Measurements from ENCODE around the gene SENP6. TPM values are rescaled to one million over a fixed set of nuclear protein-coding genes. Genes with fewer than 3 reads are reported as not detected.
A peak's percentile ranks its signal among the peaks of the same experiment; 100 is the strongest.
"Not testable (repeated sequence)": the region's sequence is repeated elsewhere in the genome, so short reads cannot be mapped to it uniquely, and the experiment has no call there.

SENP6 gene
- total RNA-seq, 2 donors from 2014 or later = 99.4 to 99.7 TPM

GRCh38 chr6:75590370-75590769 is 11.3 kb upstream of the SENP6 start:
- no peak overlapping the region for H3K27ac Mint-ChIP-seq
- ATAC-seq (replicated peaks in 1 of 2) = no peak
- H3K9me3 Mint-ChIP-seq = no peaks in the 10 kb centered on the region
- H3K4me1 Mint-ChIP-seq (ENCODE audit: low read depth) = no peaks in the 10 kb centered on the region
- no peaks in the 10 kb centered on the region for H3K36me3 Mint-ChIP-seq (ENCODE audit: insufficient read depth in 2 of 2)
- H3K27me3 Mint-ChIP-seq (ENCODE audit: low read depth) = no peaks in the 10 kb centered on the region
- H3K4me3 Mint-ChIP-seq = no peak overlapping the region
- DNase-seq = no peak

GRCh38 chr6:75596380-75596779 is 5.3 kb upstream of the SENP6 start:
- not testable (repeated sequence) for H3K27ac Mint-ChIP-seq; ATAC-seq (replicated peaks in 1 of 2); H3K27me3 Mint-ChIP-seq (ENCODE audit: low read depth); DNase-seq; H3K4me3 Mint-ChIP-seq; H3K9me3 Mint-ChIP-seq; H3K36me3 Mint-ChIP-seq (ENCODE audit: insufficient read depth in 2 of 2)
- peaks cover 35% of the 10 kb centered on the region for H3K4me1 Mint-ChIP-seq (ENCODE audit: low read depth)

GRCh38 chr6:75600768-75601167 is 912 bp upstream of the SENP6 start:
- Mint-ChIP-seq H3K27ac (peak overlapping the region; percentile 96), H3K4me3 (peak overlapping the region; percentile 97 to 98), H3K27me3 (ENCODE audit: low read depth) (no peaks in the 10 kb centered on the region), H3K36me3 (ENCODE audit: insufficient read depth in 2 of 2) (peaks cover 8 to 10% of the 10 kb centered on the region in 2 donors), H3K9me3 (no peaks in the 10 kb centered on the region), H3K4me1 (ENCODE audit: low read depth) (peaks cover 58% of the 10 kb centered on the region)
- no peak for DNase-seq
- ATAC-seq (replicated peaks in 1 of 2) = no peak

GRCh38 chr6:75602246-75603105 is 796 bp downstream of the SENP6 start:
- no peaks in the 10 kb centered on the region for H3K27me3 Mint-ChIP-seq (ENCODE audit: low read depth)
- H3K36me3 Mint-ChIP-seq (ENCODE audit: insufficient read depth in 2 of 2) = peaks cover 8 to 11% of the 10 kb centered on the region in 2 donors
- H3K9me3 Mint-ChIP-seq = no peaks in the 10 kb centered on the region
- H3K27ac Mint-ChIP-seq = peak overlapping the region; percentile 99
- DNase-seq = peak; percentile 68 to 72
- ATAC-seq (replicated peaks in 1 of 2) = peak; percentile 58 to 59
- H3K4me3 Mint-ChIP-seq = peak overlapping the region; percentile 97 to 98
- peaks cover 70% of the 10 kb centered on the region for H3K4me1 Mint-ChIP-seq (ENCODE audit: low read depth)

- no peaks in the 10 kb centered on the region for H3K9me3 Mint-ChIP-seq
- peak overlapping the region; percentile 97 to 98 for H3K4me3 Mint-ChIP-seq
- peaks cover 8 to 11% of the 10 kb centered on the region in 2 donors for H3K36me3 Mint-ChIP-seq (ENCODE audit: insufficient read depth in 2 of 2)
- H3K4me1 Mint-ChIP-seq (ENCODE audit: low read depth) = peaks cover 70% of the 10 kb centered on the region
- peak overlapping the region; percentile 99 for H3K27ac Mint-ChIP-seq
- H3K27me3 Mint-ChIP-seq (ENCODE audit: low read depth) = no peaks in the 10 kb centered on the region
- DNase-seq (no peak), ATAC-seq (replicated peaks in 1 of 2) (no peak)
Measured at GRCh38 chr6:75603106-75603420, 1.4 kb downstream of the SENP6 start.

- Mint-ChIP-seq H3K4me1 (ENCODE audit: low read depth) (peaks cover 70% of the 10 kb centered on the region), H3K27ac (peak overlapping the region; percentile 99), H3K27me3 (ENCODE audit: low read depth) (no peaks in the 10 kb centered on the region), H3K4me3 (peak overlapping the region; percentile 97 to 98), H3K36me3 (ENCODE audit: insufficient read depth in 2 of 2) (peaks cover 8 to 11% of the 10 kb centered on the region in 2 donors), H3K9me3 (no peaks in the 10 kb centered on the region)
- ATAC-seq (replicated peaks in 1 of 2) = no peak
- DNase-seq = no peak
Measured at GRCh38 chr6:75604294-75604693, 2.6 kb downstream of the SENP6 start.

- peak overlapping the region; percentile 1 to 16 for H3K4me3 Mint-ChIP-seq
- ATAC-seq (replicated peaks in 1 of 2) = no peak
Measured at GRCh38 chr6:75605635-75606034, 4.0 kb downstream of the SENP6 start.

GRCh38 chr6:75608304-75608703 is 6.6 kb downstream of the SENP6 start:
- no peak overlapping the region for H3K4me3 Mint-ChIP-seq
- no peaks in the 10 kb centered on the region for H3K27me3 Mint-ChIP-seq (ENCODE audit: low read depth)
- no peak overlapping the region for H3K27ac Mint-ChIP-seq
- H3K4me1 Mint-ChIP-seq (ENCODE audit: low read depth) = peaks cover 93% of the 10 kb centered on the region
- no peaks in the 10 kb centered on the region for H3K9me3 Mint-ChIP-seq
- DNase-seq (no peak), ATAC-seq (replicated peaks in 1 of 2) (no peak)
- H3K36me3 Mint-ChIP-seq (ENCODE audit: insufficient read depth in 2 of 2) = peaks cover 2 to 8% of the 10 kb centered on the region in 2 donors

More at GRCh38 chr6:75605635-75606034, 4.0 kb downstream of the SENP6 start:
- H3K27me3 Mint-ChIP-seq (ENCODE audit: low read depth) = no peaks in the 10 kb centered on the region
- H3K9me3 Mint-ChIP-seq = no peaks in the 10 kb centered on the region
- peaks cover 74% of the 10 kb centered on the region for H3K4me1 Mint-ChIP-seq (ENCODE audit: low read depth)
- H3K36me3 Mint-ChIP-seq (ENCODE audit: insufficient read depth in 2 of 2) = peaks cover 8 to 14% of the 10 kb centered on the region in 2 donors
- no peak for DNase-seq
- peak overlapping the region; percentile 66 for H3K27ac Mint-ChIP-seq

GRCh38 chr6:75608956-75609533 is 7.4 kb downstream of the SENP6 start:
- no peaks in the 10 kb centered on the region for H3K27me3 Mint-ChIP-seq (ENCODE audit: low read depth)
- H3K27ac Mint-ChIP-seq = peak overlapping the region; percentile 55
- H3K4me1 Mint-ChIP-seq (ENCODE audit: low read depth) = peaks cover 96% of the 10 kb centered on the region
- H3K4me3 Mint-ChIP-seq = no peak overlapping the region
- no peaks in the 10 kb centered on the region for H3K9me3 Mint-ChIP-seq
- ATAC-seq (replicated peaks in 1 of 2) (no peak), DNase-seq (no peak)
- H3K36me3 Mint-ChIP-seq (ENCODE audit: insufficient read depth in 2 of 2) = peaks cover 2 to 6% of the 10 kb centered on the region in 2 donors

- peaks cover 2 to 4% of the 10 kb centered on the region in 2 donors for H3K36me3 Mint-ChIP-seq (ENCODE audit: insufficient read depth in 2 of 2)
- H3K4me3 Mint-ChIP-seq = peak overlapping the region in 1 of 2 donors; percentile 52
- no peak for DNase-seq
- peak overlapping the region; percentile 73 for H3K27ac Mint-ChIP-seq
- no peak for ATAC-seq (replicated peaks in 1 of 2)
- no peaks in the 10 kb centered on the region for H3K27me3 Mint-ChIP-seq (ENCODE audit: low read depth)
- peaks cover 96% of the 10 kb centered on the region for H3K4me1 Mint-ChIP-seq (ENCODE audit: low read depth)
- no peaks in the 10 kb centered on the region for H3K9me3 Mint-ChIP-seq
Measured at GRCh38 chr6:75609639-75610590, 8.2 kb downstream of the SENP6 start.

GRCh38 chr6:75611011-75611701 is 9.5 kb downstream of the SENP6 start:
- H3K4me1 Mint-ChIP-seq (ENCODE audit: low read depth) = peaks cover 98% of the 10 kb centered on the region
- peaks cover 0 to 8% of the 10 kb centered on the region in 2 donors for H3K36me3 Mint-ChIP-seq (ENCODE audit: insufficient read depth in 2 of 2)
- ATAC-seq (replicated peaks in 1 of 2) (no peak), DNase-seq (no peak)
- H3K9me3 Mint-ChIP-seq = no peaks in the 10 kb centered on the region
- peak overlapping the region; percentile 44 for H3K27ac Mint-ChIP-seq
- no peaks in the 10 kb centered on the region for H3K27me3 Mint-ChIP-seq (ENCODE audit: low read depth)
- H3K4me3 Mint-ChIP-seq = peak overlapping the region; percentile 65 to 82

- Mint-ChIP-seq H3K27me3 (ENCODE audit: low read depth) (no peaks in the 10 kb centered on the region), H3K4me1 (ENCODE audit: low read depth) (peaks cover 97% of the 10 kb centered on the region), H3K9me3 (no peaks in the 10 kb centered on the region), H3K4me3 (peak overlapping the region; percentile 65 to 82), H3K36me3 (ENCODE audit: insufficient read depth in 2 of 2) (peaks cover 0 to 7% of the 10 kb centered on the region in 2 donors), H3K27ac (peak overlapping the region; percentile 44)
- peak; percentile 61 to 76 for DNase-seq
- peak; percentile 96 to 98 for ATAC-seq (replicated peaks in 1 of 2)
Measured at GRCh38 chr6:75611702-75612375, 10.2 kb downstream of the SENP6 start.
